Measurements from ENCODE around the gene MARCHF9. TPM values are rescaled to one million over a fixed set of nuclear protein-coding genes. Genes with fewer than 3 reads are reported as not detected.

MARCHF9 gene
- total RNA-seq, 4 donors from 2014 or later: 10.6 to 16.6 (median 12.8) TPM

GRCh38 chr12:57751432-57751787 lies 3.5 kb upstream of the MARCHF9 start:
- peak in 1 of 2 donors; percentile 86 for DNase-seq (ENCODE audit: low spot score in 2 of 2)
- TF ChIP-seq, protein P1, sequence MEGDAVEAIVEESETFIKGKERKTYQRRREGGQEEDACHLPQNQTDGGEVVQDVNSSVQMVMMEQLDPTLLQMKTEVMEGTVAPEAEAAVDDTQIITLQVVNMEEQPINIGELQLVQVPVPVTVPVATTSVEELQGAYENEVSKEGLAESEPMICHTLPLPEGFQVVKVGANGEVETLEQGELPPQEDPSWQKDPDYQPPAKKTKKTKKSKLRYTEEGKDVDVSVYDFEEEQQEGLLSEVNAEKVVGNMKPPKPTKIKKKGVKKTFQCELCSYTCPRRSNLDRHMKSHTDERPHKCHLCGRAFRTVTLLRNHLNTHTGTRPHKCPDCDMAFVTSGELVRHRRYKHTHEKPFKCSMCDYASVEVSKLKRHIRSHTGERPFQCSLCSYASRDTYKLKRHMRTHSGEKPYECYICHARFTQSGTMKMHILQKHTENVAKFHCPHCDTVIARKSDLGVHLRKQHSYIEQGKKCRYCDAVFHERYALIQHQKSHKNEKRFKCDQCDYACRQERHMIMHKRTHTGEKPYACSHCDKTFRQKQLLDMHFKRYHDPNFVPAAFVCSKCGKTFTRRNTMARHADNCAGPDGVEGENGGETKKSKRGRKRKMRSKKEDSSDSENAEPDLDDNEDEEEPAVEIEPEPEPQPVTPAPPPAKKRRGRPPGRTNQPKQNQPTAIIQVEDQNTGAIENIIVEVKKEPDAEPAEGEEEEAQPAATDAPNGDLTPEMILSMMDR (IDR thresholded peaks at IDR 0.05): no peak
- TF ChIP-seq POLR2A (IDR thresholded peaks at IDR 0.05): no peak
- WGBS, 2 donors: 9 to 12% methylated on average over 8 of the region's 8 CpGs
- intact Hi-C loops (cut with DNase I; ENCODE audit: low total_unique reads): no loop called here
- H3K4me3 ChIP-seq (ENCODE audit: low read depth, poor library complexity, severe bottlenecking): peak overlapping the region; percentile 54

- WGBS, 2 donors: 1 to 2% methylated on average over 20 to 40 of the region's 58 CpGs
- H3K4me3 ChIP-seq (ENCODE audit: low read depth, poor library complexity, severe bottlenecking): peak within 1 kb of the TSS; percentile 54
- intact Hi-C loops (cut with DNase I; ENCODE audit: low total_unique reads): no loop called here
- TF ChIP-seq, protein P1 (IDR thresholded peaks at IDR 0.05): peak in 1 of 3 donors; percentile 50
- TF ChIP-seq POLR2A (IDR thresholded peaks at IDR 0.05): no peak
- DNase-seq (ENCODE audit: low spot score in 2 of 2): peak; percentile 100
Measured at GRCh38 chr12:57751788-57752667, 2.9 kb upstream of the MARCHF9 start, which contains the start of gene CDK4. CDK4 (minus strand) TSS chr12:57752310; CDS start chr12:57751717, 593 bp downstream.

GRCh38 chr12:57752668-57753000 lies 2.3 kb upstream of the MARCHF9 start:
- no peak for DNase-seq (ENCODE audit: low spot score in 2 of 2)
- no peak overlapping the region for H3K4me3 ChIP-seq (ENCODE audit: low read depth, poor library complexity, severe bottlenecking)
- no peak for TF ChIP-seq POLR2A (IDR thresholded peaks at IDR 0.05)
- TF ChIP-seq, protein P1 (IDR thresholded peaks at IDR 0.05): no peak
- intact Hi-C loops (cut with DNase I; ENCODE audit: low total_unique reads): no loop called here
- WGBS, 2 donors: 1 to 2% methylated on average over 5 of the region's 5 CpGs

GRCh38 chr12:57753756-57754337 lies 1.1 kb upstream of the MARCHF9 start:
- DNase-seq (ENCODE audit: low spot score in 2 of 2): no peak

DNA sequence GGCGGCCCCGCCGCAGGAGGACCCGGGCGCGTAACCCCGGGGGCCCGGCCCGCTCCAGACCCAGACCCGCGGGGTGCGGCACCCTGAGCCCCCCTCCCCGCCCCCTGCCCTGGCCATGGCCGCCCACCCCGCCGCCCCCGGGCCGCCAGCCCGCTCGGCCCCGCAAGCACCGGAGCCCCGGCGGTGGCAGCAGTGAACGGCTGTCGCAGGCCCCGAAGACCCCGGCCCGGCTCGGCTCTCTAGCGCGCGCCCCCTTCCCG lies 221 bp downstream of the MARCHF9 start:
- no peak for TF ChIP-seq POLR2A (IDR thresholded peaks at IDR 0.05)
- TF ChIP-seq, protein P1 (IDR thresholded peaks at IDR 0.05): no peak
- peak overlapping the region; percentile 45 for H3K4me3 ChIP-seq (ENCODE audit: low read depth, poor library complexity, severe bottlenecking)
- intact Hi-C loops (cut with DNase I; ENCODE audit: low total_unique reads): no loop called here
- no peak for DNase-seq (ENCODE audit: low spot score in 2 of 2)
- WGBS, 2 donors: no CpG with 5 or more reads among the region's 34 CpGs

More at GRCh38 chr12:57753756-57754337, 1.1 kb upstream of the MARCHF9 start:
- 20 to 30% methylated on average over 1 of the region's 1 CpG for WGBS, 2 donors
- intact Hi-C loops (cut with DNase I; ENCODE audit: low total_unique reads): no loop called here
- H3K4me3 ChIP-seq (ENCODE audit: low read depth, poor library complexity, severe bottlenecking): no peak overlapping the region
- TF ChIP-seq, protein P1 (IDR thresholded peaks at IDR 0.05): no peak
- TF ChIP-seq POLR2A (IDR thresholded peaks at IDR 0.05): no peak

Measured in lower leg skin (tissue), 4 donors.